D721Med (cell line): ENCODE results near the gene C1orf198.

ENCODE experiments used
- DNase-seq: peaks from one replicate; pipeline ENCODE4 v3.0.0; 2011; ENCODE audit warnings: low spot score; ENCODE audit not compliant: insufficient read length
- FAIRE-seq: peaks from 2 replicates; lab custom pipeline; 2011; peaks lifted over from hg19 to GRCh38; lab: Jason Lieb, UNC
- CTCF ChIP-seq: IDR thresholded peaks from 2 replicates; pipeline ENCODE4 v1.5.1; 2012; ENCODE audit warnings: mild to moderate bottlenecking, control low read depth; ENCODE audit not compliant: insufficient read depth; ENCODE audit errors: missing control alignments

Gene C1orf198

GRCh38 chr1:230827801-230828200 lies 40.5 kb downstream of the C1orf198 start:
- DNase-seq (no peak), FAIRE-seq (no peak)
- no peak for TF ChIP-seq CTCF

- no peak for FAIRE-seq
- no peak for DNase-seq
- no peak for TF ChIP-seq CTCF
Measured at GRCh38 chr1:230827081-230827681, 41.1 kb downstream of the C1orf198 start.

GRCh38 chr1:230826166-230826875 lies 42.0 kb downstream of the C1orf198 start:
- TF ChIP-seq CTCF: no peak
- no peak for DNase-seq
- no peak for FAIRE-seq

- no peak for TF ChIP-seq CTCF
- no peak for FAIRE-seq
- no peak for DNase-seq
Measured at GRCh38 chr1:230825761-230826160, 42.6 kb downstream of the C1orf198 start.

- no peak for DNase-seq
- no peak for FAIRE-seq
- TF ChIP-seq CTCF: no peak
Measured at GRCh38 chr1:230824919-230825721, 43.2 kb downstream of the C1orf198 start.

GRCh38 chr1:230824551-230824918 lies 43.8 kb downstream of the C1orf198 start:
- no peak for DNase-seq
- no peak for FAIRE-seq
- no peak for TF ChIP-seq CTCF
